Measurements from ENCODE around the gene PTK6. TPM values are rescaled to one million over a fixed set of nuclear protein-coding genes. Genes with fewer than 3 reads are reported as not detected.

Gene PTK6
- total RNA-seq, 3 donors from 2014 or later (not counting 1 experiment from before 2014, with no cell fraction given): 0.16 to 0.48 TPM; not detected in 1

- TF ChIP-seq CTCF (IDR thresholded peaks at IDR 0.05): no peak
- no peaks in the 10 kb centered on the region for H3K9me3 ChIP-seq (ENCODE audit: control insufficient read depth, insufficient read depth, low read length)
- Mint-ChIP-seq H3K36me3 (no peaks in the 10 kb centered on the region), H3K27me3 (ENCODE audit: low read depth in 2 of 2) (peaks cover 36% of the 10 kb centered on the region in 2 donors), H3K9me3 (no peaks in the 10 kb centered on the region), H3K4me1 (peaks cover 0 to 6% of the 10 kb centered on the region in 2 donors), H3K4me3 (no peak overlapping the region), H3K27ac (no peak overlapping the region)
- H3K4me1 ChIP-seq (ENCODE audit: control insufficient read depth, insufficient read depth, low read length): no peaks in the 10 kb centered on the region
- ATAC-seq (no peak), DNase-seq (no peak)
- WGBS (ENCODE audit: insufficient coverage): 86% methylated on average over 34 of the region's 34 CpGs
- peaks cover 15% of the 10 kb centered on the region for H3K27me3 ChIP-seq (ENCODE audit: control insufficient read depth, insufficient read depth, low read length)
- H3K27ac ChIP-seq (ENCODE audit: low read length): no peak overlapping the region
- H3K36me3 ChIP-seq (ENCODE audit: control insufficient read depth, insufficient read depth, low read length): no peaks in the 10 kb centered on the region
- intact Hi-C loops (cut with micrococcal nuclease): loop anchor here (2.0 kb wide), 1 partner anchor 16 kb away; no protein-coding TSS in a partner anchor
- H3K4me3 ChIP-seq (ENCODE audit: low read length): no peak overlapping the region
Measured at GRCh38 chr20:63478346-63479302, 58.6 kb downstream of the PTK6 start.

Other genes with a start within 250 kb of the PTK6 start
- gene COL20A1, start 244.2 kb downstream of the PTK6 start, total RNA-seq: under 1 TPM in 2 of 3 donors, not detected in 1; 0.12 to 0.33 TPM
- gene CHRNA4, start 176.0 kb downstream of the PTK6 start, total RNA-seq: not detected
- not detected for gene KCNQ2, start 64.7 kb downstream of the PTK6 start, total RNA-seq
- gene EEF1A2, start 38.3 kb downstream of the PTK6 start, total RNA-seq: under 1 TPM; 0.14 to 0.86 (median 0.35) TPM
- gene PPDPF, start 16.6 kb downstream of the PTK6 start, total RNA-seq: 100 to 1,000 TPM in 2 of 3 donors, 10 to 100 TPM in 1; 95.5 to 197 (median 159) TPM
- gene SRMS, start 10.4 kb upstream of the PTK6 start, total RNA-seq: under 1 TPM in 2 of 3 donors, not detected in 1; 0.16 to 0.23 TPM
- under 1 TPM; 0.19 to 0.75 (median 0.25) TPM for gene FNDC11, start 16.8 kb upstream of the PTK6 start, total RNA-seq
- gene HELZ2, start 36.9 kb upstream of the PTK6 start, total RNA-seq: 10 to 100 TPM; 85.2 to 90.7 (median 89.4) TPM
- gene GMEB2, start 89.7 kb upstream of the PTK6 start, total RNA-seq: 10 to 100 TPM; 11.7 to 15.1 (median 14.6) TPM
- 10 to 100 TPM in 1 of 3 donors, 1 to 10 TPM in 2; 6.7 to 12.9 (median 8.3) TPM for gene STMN3, start 116.0 kb upstream of the PTK6 start, total RNA-seq
- 10 to 100 TPM; 36.3 to 52.0 (median 40.4) TPM for gene RTEL1, start 120.9 kb upstream of the PTK6 start, total RNA-seq
- gene TNFRSF6B, start 159.3 kb upstream of the PTK6 start, total RNA-seq: not detected
- gene ARFRP1, start 170.6 kb upstream of the PTK6 start, total RNA-seq: 10 to 100 TPM; 43.9 to 55.8 (median 50.6) TPM
- 10 to 100 TPM; 39.3 to 47.7 (median 46.1) TPM for gene ZGPAT, start 170.7 kb upstream of the PTK6 start, total RNA-seq
- gene LIME1, start 199.3 kb upstream of the PTK6 start, total RNA-seq: 10 to 100 TPM; 86.5 to 94.4 (median 91.7) TPM
- 100 to 1,000 TPM in 1 of 3 donors, 10 to 100 TPM in 2; 90.4 to 100 (median 95.5) TPM for gene SLC2A4RG, start 202.4 kb upstream of the PTK6 start, total RNA-seq